Glutamatergic neuron (in vitro differentiated cells): Measurements from ENCODE around the gene MAMDC2. TPM values are rescaled to one million over a fixed set of nuclear protein-coding genes. Genes with fewer than 3 reads are reported as not detected.

Experiments
- DNase-seq: peaks from one replicate; pipeline ENCODE4 v3.0.0; 2022
- H3K27ac Mint-ChIP-seq: one replicate; pipeline ENCODE4 v1.8.0; 2020; ENCODE audit warnings: mild to moderate bottlenecking, mixed read lengths, inconsistent platforms; ENCODE audit not compliant: unreplicated experiment
- H3K27me3 Mint-ChIP-seq: one replicate; pipeline ENCODE4 v1.8.0; 2020; ENCODE audit warnings: mild to moderate bottlenecking, moderate library complexity, mixed read lengths, inconsistent platforms; ENCODE audit not compliant: unreplicated experiment
- H3K36me3 Mint-ChIP-seq: one replicate; pipeline ENCODE4 v1.8.0; 2020; ENCODE audit warnings: mild to moderate bottlenecking, mixed read lengths, inconsistent platforms; ENCODE audit not compliant: unreplicated experiment
- H3K4me1 Mint-ChIP-seq: one replicate; pipeline ENCODE4 v1.8.0; 2020; ENCODE audit warnings: mild to moderate bottlenecking, low read depth, mixed read lengths, inconsistent platforms; ENCODE audit not compliant: unreplicated experiment
- H3K4me3 Mint-ChIP-seq: one replicate; pipeline ENCODE4 v1.8.0; 2020; ENCODE audit warnings: mild to moderate bottlenecking, mixed read lengths, inconsistent platforms; ENCODE audit not compliant: unreplicated experiment
- H3K9me3 Mint-ChIP-seq: one replicate; pipeline ENCODE4 v1.8.0; 2020; ENCODE audit warnings: mild to moderate bottlenecking, moderate library complexity, mixed read lengths, inconsistent platforms; ENCODE audit not compliant: unreplicated experiment
- CTCF ChIP-seq: fragments of 200-600 bp; sonication (generic); IDR thresholded peaks from one replicate; pipeline ENCODE4 v1.5.0; 2021; ENCODE audit not compliant: partially characterized antibody, unreplicated experiment
- total RNA-seq: library from RNA; stranded (reverse); fragmentation: NEBNext Ultra II Directional; extraction: Animal tissue kit (Norgen Biotek cat#: 25700); gene quantifications from one replicate; pipeline ENCODE4 v1.2.1, GENCODE V29; 2021; ENCODE audit not compliant: unreplicated experiment

The MAMDC2 gene
- total RNA-seq, 1 donor from 2014 or later = 0.22 TPM

- Mint-ChIP-seq H3K36me3 (no peaks in the 10 kb centered on the region), H3K4me3 (no peak overlapping the region), H3K27me3 (no peaks in the 10 kb centered on the region), H3K9me3 (peaks cover 4% of the 10 kb centered on the region), H3K4me1 (no peaks in the 10 kb centered on the region), H3K27ac (no peak overlapping the region)
- DNase-seq = no peak
- no peak for TF ChIP-seq CTCF
Observed at GRCh38 chr9:70020217-70020616, 23.4 kb upstream of the MAMDC2 start.

GRCh38 chr9:70020991-70021571 lies 22.6 kb upstream of the MAMDC2 start:
- H3K36me3 Mint-ChIP-seq = peaks cover 4% of the 10 kb centered on the region
- H3K27ac Mint-ChIP-seq = no peak overlapping the region
- H3K9me3 Mint-ChIP-seq = peaks cover 4% of the 10 kb centered on the region
- H3K4me1 Mint-ChIP-seq = no peaks in the 10 kb centered on the region
- TF ChIP-seq CTCF = no peak
- no peak overlapping the region for H3K4me3 Mint-ChIP-seq
- no peaks in the 10 kb centered on the region for H3K27me3 Mint-ChIP-seq
- DNase-seq = no peak

GRCh38 chr9:70028287-70028686 lies 15.4 kb upstream of the MAMDC2 start:
- Mint-ChIP-seq H3K4me1 (no peaks in the 10 kb centered on the region), H3K27ac (no peak overlapping the region), H3K4me3 (no peak overlapping the region), H3K36me3 (peaks cover 7% of the 10 kb centered on the region), H3K9me3 (peaks cover 4% of the 10 kb centered on the region), H3K27me3 (no peaks in the 10 kb centered on the region)
- no peak for TF ChIP-seq CTCF
- DNase-seq = no peak

GRCh38 chr9:70030156-70030555 lies 13.5 kb upstream of the MAMDC2 start:
- Mint-ChIP-seq H3K27me3 (no peaks in the 10 kb centered on the region), H3K9me3 (no peaks in the 10 kb centered on the region), H3K4me1 (no peaks in the 10 kb centered on the region), H3K36me3 (peaks cover 7% of the 10 kb centered on the region), H3K27ac (no peak overlapping the region), H3K4me3 (no peak overlapping the region)
- TF ChIP-seq CTCF = no peak
- no peak for DNase-seq

GRCh38 chr9:70031141-70031545 lies 12.5 kb upstream of the MAMDC2 start:
- Mint-ChIP-seq H3K27me3 (no peaks in the 10 kb centered on the region), H3K36me3 (peaks cover 3% of the 10 kb centered on the region), H3K4me1 (no peaks in the 10 kb centered on the region), H3K9me3 (no peaks in the 10 kb centered on the region), H3K27ac (no peak overlapping the region), H3K4me3 (no peak overlapping the region)
- TF ChIP-seq CTCF = no peak
- DNase-seq = no peak
